DMS79 (cell line): ENCODE data around the gene POC1B.

Experiments used
- DNase-seq: peaks from one replicate; lab custom pipeline; 2025; lab: John Stamatoyannopoulos, UW

The POC1B gene

GRCh38 chr12:89497005-89497404 is 28.8 kb downstream of the POC1B start:
- DNase-seq, result no peak

- no peak for DNase-seq
Observed at GRCh38 chr12:89494411-89495231, 31.2 kb downstream of the POC1B start.

GRCh38 chr12:89493670-89494302 is 32.1 kb downstream of the POC1B start:
- DNase-seq, result no peak

- DNase-seq, result no peak
Observed at GRCh38 chr12:89492883-89493282, 33.0 kb downstream of the POC1B start.

- no peak for DNase-seq
Observed at GRCh38 chr12:89490922-89491321, 34.9 kb downstream of the POC1B start.

- no peak for DNase-seq
Observed at GRCh38 chr12:89486264-89486663, 39.6 kb downstream of the POC1B start.

- no peak for DNase-seq
Observed at GRCh38 chr12:89484470-89484869, 41.4 kb downstream of the POC1B start.

GRCh38 chr12:89481213-89481914 is 44.5 kb downstream of the POC1B start:
- no peak for DNase-seq

- no peak for DNase-seq
Observed at GRCh38 chr12:89479982-89480381, 45.9 kb downstream of the POC1B start.

GRCh38 chr12:89477633-89478279 is 48.1 kb downstream of the POC1B start:
- no peak for DNase-seq

GRCh38 chr12:89476904-89477595 is 48.8 kb downstream of the POC1B start:
- DNase-seq, result no peak

GRCh38 chr12:89476232-89476631 is 49.6 kb downstream of the POC1B start:
- no peak for DNase-seq

GRCh38 chr12:89475203-89475990 is 50.5 kb downstream of the POC1B start:
- no peak for DNase-seq

GRCh38 chr12:89474615-89475014 is 51.2 kb downstream of the POC1B start:
- DNase-seq, result no peak

GRCh38 chr12:89472508-89472907 is 53.3 kb downstream of the POC1B start:
- DNase-seq, result no peak

- DNase-seq, result no peak
Observed at GRCh38 chr12:89470741-89471509, 54.9 kb downstream of the POC1B start.

- no peak for DNase-seq
Observed at GRCh38 chr12:89469361-89469760, 56.5 kb downstream of the POC1B start.

- no peak for DNase-seq
Observed at GRCh38 chr12:89468648-89469326, 57.1 kb downstream of the POC1B start.

- no peak for DNase-seq
Observed at GRCh38 chr12:89468017-89468416, 57.8 kb downstream of the POC1B start.
